Astrocyte (in vitro differentiated cells and primary cell): ENCODE data around the gene MYH11.

Experiments used
- CTCF ChIP-seq: IDR thresholded peaks from 2 replicates; pipeline ENCODE4 v1.5.1; 2011; ENCODE audit warnings: low read depth, mild to moderate bottlenecking, inconsistent platforms, low read length, moderate library complexity; ENCODE audit not compliant: insufficient read depth
- EZH2 ChIP-seq: IDR thresholded peaks from 2 replicates; pipeline ENCODE4 v1.6.1; 2012; ENCODE audit warnings: mild to moderate bottlenecking, low read length, inconsistent platforms; ENCODE audit not compliant: insufficient read depth

GRCh38 chr16:15729152-15729551 is 127.7 kb downstream of the MYH11 start:
- TF ChIP-seq CTCF: no peak
- TF ChIP-seq EZH2: no peak
